Heart right ventricle (tissue), 16 donors: ENCODE measurements around the gene FAM171A1. TPM values are rescaled to one million over a fixed set of nuclear protein-coding genes. Genes with fewer than 3 reads are reported as not detected.

ENCODE experiments used
- ATAC-seq, 8 donors: fragments of 200-7000 bp; cut with Tn5 transposase; one replicate each; pipeline ENCODE4 v1.9.1; 2020; ENCODE audit warnings: mild to moderate bottlenecking in 8 of 8, moderate library complexity in 8 of 8, moderate number of reproducible peaks in 1 of 8
- DNase-seq, 2 donors: peaks; one replicate each; pipeline ENCODE4 v3.0.0-alpha.2; 2020
- H3K27ac ChIP-seq, 10 donors: fragments of 200-600 bp; sonication (generic) in 2 of 10; one replicate each; pipeline versions ENCODE4 v1.5.0 to v1.8.0; 2020 to 2022; ENCODE audit warnings: mild to moderate bottlenecking in 3 of 10
- H3K27me3 ChIP-seq, 7 donors: fragments of 200-600 bp; one replicate each; pipeline ENCODE4 v1.8.0; 2021 to 2022; ENCODE audit warnings: mild to moderate bottlenecking in 2 of 7
- H3K36me3 ChIP-seq, 9 donors: fragments of 200-600 bp; sonication (generic) in 1 of 9; one replicate each; pipeline versions ENCODE4 v1.5.0 to v1.8.0; 2020 to 2022; ENCODE audit warnings: mild to moderate bottlenecking in 2 of 9
- H3K4me1 ChIP-seq, 9 donors: fragments of 200-600 bp; sonication (generic) in 1 of 9; one replicate each; pipeline versions ENCODE4 v1.5.0 to v1.8.0; 2020 to 2022; ENCODE audit warnings: mild to moderate bottlenecking in 4 of 9
- H3K4me3 ChIP-seq, 10 donors: fragments of 200-600 bp; sonication (generic) in 2 of 10; one replicate each; pipeline versions ENCODE4 v1.5.0 to v1.8.0; 2020 to 2022; ENCODE audit warnings: mild to moderate bottlenecking in 7 of 10, moderate library complexity in 2 of 10
- H3K9me3 ChIP-seq, 11 donors: fragments of 200-600 bp in 10 of 11; sonication (generic) in 2 of 11; one replicate each; pipeline versions ENCODE4 v1.5.0 to v1.8.0; 2013 to 2022; ENCODE audit warnings: mild to moderate bottlenecking in 2 of 11, control low read depth in 1 of 11, moderate library complexity in 1 of 11
- WGBS, 2 donors: extraction: QIAGEN DNeasy Blood & Tissue Kit; methylation state at CpG; one replicate each; pipeline ENCODE4 v1.1.7; 2013; ENCODE audit warnings: inconsistent platforms in 1 of 2; 5-methylcytosine and 5-hydroxymethylcytosine counted together
- intact Hi-C, 10 donors: fragments of 100-400 bp; cut with DNase I; formaldehyde crosslinking; loops; one replicate each; pipeline versions ENCODE4 v1.11.1 to v1.14.2; 2022
- polyA plus RNA-seq, 2 donors: library from polyadenylated mRNA; stranded (reverse); fragments of 200-250 nt; gene quantifications; one replicate each; pipeline ENCODE4 v1.2.3, GENCODE V29; 2013
- total RNA-seq, 10 donors: library from RNA; stranded (reverse); fragmentation: NEBNext Ultra II Directional in 3 of 10; extraction: Animal tissue kit (Norgen Biotek cat#: 25700) in 3 of 10; gene quantifications; one replicate each; pipeline versions ENCODE4 v1.2.1 to v1.2.4, GENCODE V29; 2021 to 2023
- TF ChIP-seq, protein P1 (sequence below), 9 donors: fragments of 200-600 bp; sonication (generic) in 2 of 9; IDR thresholded peaks; one replicate each; pipeline versions ENCODE4 v1.5.0 to v1.8.0; 2021 to 2022; ENCODE audit warnings: antibody characterized with exemption in 9 of 9, mild to moderate bottlenecking in 5 of 9, moderate library complexity in 1 of 9
- donor health status: Arrhythmogenic right ventricular cardiomyopathy.
- donor health status: ischemic (EF 13 %, LVEDD 7.1; RV severe dilation, severe dysfunction).
- donor health status: healthy with polysubstance abuse.
- donor health status: DM: no; HTN: yes; CAD: no.
- donor health status: DM: no; HTN: no; CAD: no.
- donor health status: ischemic (EF 25% LVEDD 6.9; RV normal size, moderate dysfunction).
- donor health status: ischemic (EF 25% LVEDD 5.7; RV mildly dilated, moderate dysfunction).
- donor health status: healthy.
- donor health status: DM: yes; HTN: yes; CAD: no.
- donor health status: Ischemic cardiomyopathy.
- donor health status: ischemic (EF 35%, LVEDD 5.7; RV mildly dilated, moderate dysfunction).
- donor health status: nonischemic (EF 11% LVEDD 7.7; RV severe dilation, severe dysfunction).
- donor health status: DM: yes; HTN: yes; CAD: no.
- donor health status: PGD.
- donor health status: ischemic (EF 29% LVEDD 5.4; RV normal size, mild dysfunction).
- donor health status: nonischemic (EF 23%, LVEDD 6.1; RV moderate dilation, normal function).

Gene FAM171A1
- total and polyA plus RNA-seq, 12 donors = 3.5 to 10.5 (median 6.8) TPM

DNA sequence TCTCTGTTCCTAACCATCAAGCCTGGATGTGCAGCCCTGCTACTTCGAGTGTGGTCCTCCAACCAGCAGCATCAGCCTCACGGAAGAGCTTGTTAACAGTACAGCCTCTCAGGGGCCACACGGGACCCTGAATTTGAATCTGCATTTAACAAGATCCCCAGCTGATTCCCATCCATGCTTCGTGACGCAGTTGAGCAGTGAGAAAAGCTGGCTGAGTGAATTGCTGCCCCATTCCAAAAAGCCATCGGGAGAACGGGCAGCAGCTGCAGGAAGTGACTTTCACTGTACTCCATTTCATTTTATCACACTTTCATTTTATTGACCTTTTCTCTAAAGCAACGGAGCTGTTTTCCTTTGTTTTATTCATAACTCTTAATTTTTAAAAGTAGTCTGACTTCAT lies 22.5 kb downstream of the FAM171A1 start:
- TF ChIP-seq, protein P1, sequence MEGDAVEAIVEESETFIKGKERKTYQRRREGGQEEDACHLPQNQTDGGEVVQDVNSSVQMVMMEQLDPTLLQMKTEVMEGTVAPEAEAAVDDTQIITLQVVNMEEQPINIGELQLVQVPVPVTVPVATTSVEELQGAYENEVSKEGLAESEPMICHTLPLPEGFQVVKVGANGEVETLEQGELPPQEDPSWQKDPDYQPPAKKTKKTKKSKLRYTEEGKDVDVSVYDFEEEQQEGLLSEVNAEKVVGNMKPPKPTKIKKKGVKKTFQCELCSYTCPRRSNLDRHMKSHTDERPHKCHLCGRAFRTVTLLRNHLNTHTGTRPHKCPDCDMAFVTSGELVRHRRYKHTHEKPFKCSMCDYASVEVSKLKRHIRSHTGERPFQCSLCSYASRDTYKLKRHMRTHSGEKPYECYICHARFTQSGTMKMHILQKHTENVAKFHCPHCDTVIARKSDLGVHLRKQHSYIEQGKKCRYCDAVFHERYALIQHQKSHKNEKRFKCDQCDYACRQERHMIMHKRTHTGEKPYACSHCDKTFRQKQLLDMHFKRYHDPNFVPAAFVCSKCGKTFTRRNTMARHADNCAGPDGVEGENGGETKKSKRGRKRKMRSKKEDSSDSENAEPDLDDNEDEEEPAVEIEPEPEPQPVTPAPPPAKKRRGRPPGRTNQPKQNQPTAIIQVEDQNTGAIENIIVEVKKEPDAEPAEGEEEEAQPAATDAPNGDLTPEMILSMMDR (IDR thresholded peaks at IDR 0.05) = no peak
- no peaks in the 10 kb centered on the region for H3K9me3 ChIP-seq
- peak in 7 of 8 donors; percentile 34 to 57 (median 43) for ATAC-seq

DNA sequence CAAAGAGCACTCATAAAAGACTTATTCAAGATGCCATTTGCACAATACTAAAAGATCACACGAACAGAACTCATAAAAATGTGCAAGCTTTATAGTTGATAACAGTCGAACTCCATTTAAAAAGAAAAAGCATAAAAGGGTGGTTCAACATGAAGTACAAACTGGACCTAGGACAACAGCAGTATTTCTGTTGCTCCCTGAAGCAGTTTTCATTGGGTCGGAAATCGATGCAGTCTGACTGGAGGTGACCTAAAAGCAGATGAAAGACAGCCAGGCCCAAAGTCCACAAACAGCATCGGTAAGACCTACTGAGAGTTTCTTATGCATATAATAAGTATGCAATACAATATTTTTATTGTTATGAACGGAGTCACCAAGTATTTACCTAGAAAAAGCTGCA lies 23.9 kb downstream of the FAM171A1 start:
- ATAC-seq (no peak), DNase-seq (no peak)
- H3K4me3 ChIP-seq = no peak overlapping the region
- H3K27me3 ChIP-seq = no peaks in the 10 kb centered on the region
- TF ChIP-seq, protein P1 (IDR thresholded peaks at IDR 0.05) = no peak
- H3K4me1 ChIP-seq = peaks cover 0 to 41% (median 9%) of the 10 kb centered on the region in 9 donors
- no peaks in the 10 kb centered on the region for H3K36me3 ChIP-seq
- H3K27ac ChIP-seq = peak overlapping the region in 2 of 10 donors; percentile 52 to 61
- 73 to 82% methylated on average over 6 of the region's 6 CpGs for WGBS, 2 donors
- H3K9me3 ChIP-seq = no peaks in the 10 kb centered on the region
- intact Hi-C loops = no loop called here

More for the DNA sequence above, 22.5 kb downstream of the FAM171A1 start:
- Histone ChIP-seq H3K36me3 (no peaks in the 10 kb centered on the region), H3K4me1 (peaks cover 0 to 41% (median 9%) of the 10 kb centered on the region in 9 donors), H3K27me3 (no peaks in the 10 kb centered on the region), H3K27ac (peak overlapping the region in 6 of 10 donors; percentile 12 to 57 (median 34)), H3K4me3 (peak overlapping the region in 7 of 10 donors; percentile 17 to 44 (median 31))
- 46 to 69% methylated on average over 8 of the region's 8 CpGs for WGBS, 2 donors
- intact Hi-C loops = no loop called here
- DNase-seq = peak; percentile 15 to 51

DNA sequence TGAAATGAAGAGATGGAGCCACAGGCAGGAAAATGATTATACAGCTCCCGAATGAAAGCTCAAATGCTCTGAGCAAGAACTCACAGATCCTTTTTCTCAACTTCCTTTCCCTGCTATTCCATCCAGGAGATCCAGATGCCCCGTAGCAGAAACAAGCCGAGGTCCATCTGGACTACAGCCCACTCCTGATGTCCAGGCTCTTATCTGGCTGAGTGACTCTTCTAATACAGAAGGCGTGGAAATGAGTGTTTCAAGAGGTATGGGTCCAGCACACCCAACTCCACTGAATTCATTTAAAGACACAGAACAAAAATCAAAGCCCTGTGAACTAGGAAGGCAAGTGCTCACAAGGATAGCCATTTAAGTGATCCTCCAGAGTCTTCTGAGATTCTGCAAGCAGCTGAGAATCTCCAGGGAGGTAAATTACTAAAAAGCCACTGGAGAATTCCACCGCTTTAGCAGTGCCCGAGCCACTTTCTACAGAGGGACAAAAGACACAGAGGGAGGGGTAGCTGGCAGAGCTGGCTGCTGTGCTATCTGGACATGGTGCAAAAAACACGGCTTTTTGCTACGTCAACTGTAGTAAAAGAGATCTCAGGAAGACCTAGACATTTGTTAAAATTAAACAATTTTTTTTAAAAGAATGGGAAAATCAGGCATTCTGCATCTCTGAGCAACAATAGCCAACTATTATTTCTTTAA lies 24.5 kb downstream of the FAM171A1 start:
- TF ChIP-seq, protein P1 (IDR thresholded peaks at IDR 0.05) = no peak
- no peaks in the 10 kb centered on the region for H3K27me3 ChIP-seq
- peak in 1 of 2 donors; percentile 22 for DNase-seq
- intact Hi-C loops = no loop called here
- peaks cover 0 to 41% (median 9%) of the 10 kb centered on the region in 9 donors for H3K4me1 ChIP-seq
- ATAC-seq = peak; percentile 48 to 79 (median 62)
- WGBS, 2 donors = 39 to 44% methylated on average over 8 of the region's 8 CpGs
- H3K27ac ChIP-seq = peak overlapping the region in 6 of 10 donors; percentile 7 to 64 (median 44)
- H3K36me3 ChIP-seq = no peaks in the 10 kb centered on the region
- peak overlapping the region in 2 of 10 donors; percentile 14 for H3K4me3 ChIP-seq
- no peaks in the 10 kb centered on the region for H3K9me3 ChIP-seq

DNA sequence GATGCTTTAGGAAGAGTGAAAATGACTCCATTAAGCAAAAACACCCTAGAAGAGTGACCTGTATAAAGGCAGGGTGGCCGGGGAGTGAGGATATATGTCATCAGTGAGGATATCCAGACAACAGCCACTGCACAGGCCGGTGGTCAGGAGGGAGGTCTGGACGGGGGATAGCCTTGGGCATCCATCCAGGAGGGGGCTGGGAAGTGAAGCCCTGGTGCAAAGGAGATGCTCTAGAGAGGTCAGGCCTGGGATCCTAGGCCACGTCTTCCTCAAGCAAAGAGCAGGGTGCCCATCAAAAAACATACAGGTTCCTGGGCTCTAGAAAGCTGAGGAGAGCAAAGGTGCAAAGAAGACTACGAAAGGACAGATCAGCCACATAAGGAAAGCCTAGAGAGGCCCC lies 25.6 kb downstream of the FAM171A1 start:
- peak in 2 of 8 donors; percentile 7 to 11 for ATAC-seq
- DNase-seq = no peak
- Histone ChIP-seq H3K36me3 (no peaks in the 10 kb centered on the region), H3K4me3 (no peak overlapping the region), H3K27ac (peak overlapping the region in 7 of 10 donors; percentile 33 to 64 (median 52)), H3K9me3 (no peaks in the 10 kb centered on the region), H3K27me3 (no peaks in the 10 kb centered on the region), H3K4me1 (peaks cover 0 to 41% (median 9%) of the 10 kb centered on the region in 9 donors)
- intact Hi-C loops = no loop called here
- 67 to 72% methylated on average over 5 of the region's 5 CpGs for WGBS, 2 donors
- TF ChIP-seq, protein P1 (IDR thresholded peaks at IDR 0.05) = no peak
